Thyroid gland (tissue), 4 donors: ENCODE measurements around the gene SHROOM4. TPM values are rescaled to one million over a fixed set of nuclear protein-coding genes. Genes with fewer than 3 reads are reported as not detected.

Source experiments
- DNase-seq, 2 donors: peaks; one replicate each; pipeline ENCODE4 v3.0.0-alpha.2; 2019
- H3K27ac ChIP-seq, 3 donors: fragments of 200-600 bp; sonication (generic); 1 replicate in 2 of 3; 2 replicates in 1 of 3; pipeline ENCODE4 v1.5.1; 2016 to 2019; ENCODE audit warnings: mild to moderate bottlenecking in 1 of 3, moderate library complexity in 1 of 3
- H3K27me3 ChIP-seq: fragments of 200-600 bp; sonication (generic); one replicate; pipeline ENCODE4 v1.5.1; 2019
- H3K36me3 ChIP-seq, 2 donors: fragments of 200-600 bp; sonication (generic); one replicate each; pipeline ENCODE4 v1.5.1; 2016 to 2019
- H3K4me1 ChIP-seq, 2 donors: fragments of 200-600 bp; sonication (generic); one replicate each; pipeline ENCODE4 v1.5.1; 2017 to 2019
- H3K4me3 ChIP-seq, 3 donors: fragments of 200-600 bp; sonication (generic); replicated peaks in 1 of 3; 1 replicate in 2 of 3; 2 replicates in 1 of 3; pipeline ENCODE4 v1.5.1; 2016; ENCODE audit warnings: mild to moderate bottlenecking in 1 of 3
- H3K9me3 ChIP-seq: fragments of 200-600 bp; sonication (generic); one replicate; pipeline ENCODE4 v1.5.1; 2017
- CTCF ChIP-seq, 6 experiments: fragments of 200-600 bp in 3 of 6; fragments of 450-650 bp in 3 of 6; sonication (generic) in 3 of 6; IDR thresholded peaks; one replicate each; pipeline ENCODE4 v1.5.1; 2016 to 2019; ENCODE audit warnings: antibody characterized with exemption in 6 of 6, mild to moderate bottlenecking in 2 of 6, inconsistent platforms in 1 of 6, moderate library complexity in 1 of 6
- POLR2A ChIP-seq, 2 donors: fragments of 450-650 bp; IDR thresholded peaks; one replicate each; pipeline ENCODE4 v1.6.1; 2017; ENCODE audit warnings: antibody characterized with exemption in 2 of 2, mild to moderate bottlenecking in 2 of 2, moderate library complexity in 1 of 2
- WGBS, 2 donors: methylation state at CpG; one replicate each; pipeline ENCODE4 v1.1.5; 2017; 5-methylcytosine and 5-hydroxymethylcytosine counted together
- intact Hi-C: fragments of 100-400 bp; cut with DNase I; formaldehyde crosslinking; loops from one replicate; pipeline ENCODE4 v1.15.1; 2023
- total RNA-seq, 4 donors: library from RNA; depleted of rRNA; stranded (reverse); fragments of >200 nt; gene quantifications; one replicate each; pipeline ENCODE4 v1.2.3, GENCODE V29; 2016

The SHROOM4 gene
- total RNA-seq, 4 donors from 2014 or later, result 4.1 to 10.8 (median 6.9) TPM

DNA sequence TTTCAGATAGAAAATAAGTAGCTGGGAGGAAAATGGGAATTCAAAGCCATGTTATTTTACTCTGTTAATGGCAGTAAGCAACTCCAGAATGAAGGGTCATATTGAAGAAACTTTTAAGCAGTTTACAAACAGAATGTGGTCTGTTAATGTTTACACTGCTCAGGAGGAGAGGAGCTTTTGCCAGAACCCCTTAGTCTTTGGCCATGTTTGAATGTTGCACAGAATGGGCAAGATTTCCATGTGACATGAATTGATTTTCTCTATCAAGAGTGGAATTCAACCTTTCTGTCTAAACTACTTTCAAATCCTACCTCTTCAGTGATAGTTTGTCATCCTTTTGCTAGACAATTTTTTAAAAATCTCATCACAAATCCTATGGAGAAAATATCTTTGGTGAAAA lies 227.6 kb downstream of the SHROOM4 start:
- no peaks in the 10 kb centered on the region for H3K27me3 ChIP-seq
- H3K4me1 ChIP-seq, result no peaks in the 10 kb centered on the region
- intact Hi-C loops, result no loop called here
- no peak overlapping the region for H3K4me3 ChIP-seq
- TF ChIP-seq POLR2A (IDR thresholded peaks at IDR 0.05), result no peak
- TF ChIP-seq CTCF (IDR thresholded peaks at IDR 0.05), result no peak
- no peak overlapping the region for H3K27ac ChIP-seq
- H3K36me3 ChIP-seq, result no peaks in the 10 kb centered on the region
- DNase-seq, result no peak
- H3K9me3 ChIP-seq, result no peaks in the 10 kb centered on the region

DNA sequence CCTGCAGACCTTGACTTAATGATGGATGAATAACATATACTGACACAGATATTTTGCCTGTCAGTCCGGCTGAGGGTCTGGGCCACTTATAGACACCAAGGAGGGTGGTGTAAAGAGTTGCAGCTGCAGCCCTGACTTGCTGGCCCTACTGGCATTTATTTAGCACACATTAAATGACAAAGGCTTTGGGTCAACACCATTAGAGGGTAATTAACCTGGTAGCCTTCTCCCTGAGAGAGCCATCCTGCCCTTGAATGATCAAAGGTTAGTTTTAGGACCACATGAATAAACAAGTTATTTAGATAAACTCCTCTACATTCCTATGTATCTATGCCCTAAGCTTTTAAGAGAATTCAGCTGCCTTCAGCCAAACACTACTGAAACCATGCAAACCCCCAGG lies 232.6 kb downstream of the SHROOM4 start:
- no peaks in the 10 kb centered on the region for H3K27me3 ChIP-seq
- 94 to 100% methylated on average over 1 of the region's 1 CpG for WGBS, 2 donors

GRCh38 chrX:50579955-50580354 lies 234.0 kb downstream of the SHROOM4 start:
- intact Hi-C loops, result no loop called here
- peak; percentile 24 to 34 for DNase-seq
- Histone ChIP-seq H3K36me3 (no peaks in the 10 kb centered on the region), H3K27me3 (no peaks in the 10 kb centered on the region), H3K4me1 (no peaks in the 10 kb centered on the region), H3K27ac (no peak overlapping the region), H3K4me3 (no peak overlapping the region), H3K9me3 (no peaks in the 10 kb centered on the region)
- WGBS, 2 donors, result 6 to 9% methylated on average over 2 of the region's 2 CpGs
- TF ChIP-seq POLR2A (IDR thresholded peaks at IDR 0.05) (no peak), CTCF (IDR thresholded peaks at IDR 0.05) (peak in 4 of 6 experiments; percentile 38 to 64 (median 54))

More for the DNA sequence above, 232.6 kb downstream of the SHROOM4 start:
- intact Hi-C loops, result no loop called here
- no peaks in the 10 kb centered on the region for H3K36me3 ChIP-seq
- no peak for DNase-seq
- H3K9me3 ChIP-seq, result no peaks in the 10 kb centered on the region
- H3K4me3 ChIP-seq, result no peak overlapping the region
- no peaks in the 10 kb centered on the region for H3K4me1 ChIP-seq
- H3K27ac ChIP-seq, result no peak overlapping the region
- no peak for TF ChIP-seq CTCF (IDR thresholded peaks at IDR 0.05)
- no peak for TF ChIP-seq POLR2A (IDR thresholded peaks at IDR 0.05)

DNA sequence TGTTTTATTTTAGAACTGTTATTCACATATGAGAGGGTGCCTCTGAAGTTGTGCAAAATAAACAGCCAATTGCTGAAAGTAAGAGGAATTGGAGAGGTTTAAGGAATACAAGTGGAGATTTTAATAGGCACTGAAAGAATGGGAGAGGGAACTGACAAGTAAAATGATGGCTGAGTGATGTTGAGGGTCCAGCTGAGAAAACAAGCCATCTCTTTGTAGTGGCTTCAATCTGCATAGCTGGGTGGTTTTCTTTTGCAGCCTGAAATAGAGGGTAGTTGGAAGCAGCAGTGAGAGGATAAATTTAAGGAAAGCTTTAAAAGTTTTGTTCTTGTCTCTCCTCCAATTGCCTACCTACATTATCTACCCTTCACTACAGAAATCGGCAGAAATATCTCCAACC lies 236.7 kb downstream of the SHROOM4 start:
- no peak overlapping the region for H3K4me3 ChIP-seq
- no peak for DNase-seq
- no peak overlapping the region for H3K27ac ChIP-seq
- WGBS, 2 donors, result 13 to 41% methylated on average over 1 of the region's 1 CpG
- H3K27me3 ChIP-seq, result no peaks in the 10 kb centered on the region
- no peaks in the 10 kb centered on the region for H3K9me3 ChIP-seq
- no peak for TF ChIP-seq POLR2A (IDR thresholded peaks at IDR 0.05)
- TF ChIP-seq CTCF (IDR thresholded peaks at IDR 0.05), result no peak
- no peaks in the 10 kb centered on the region for H3K36me3 ChIP-seq
- no peaks in the 10 kb centered on the region for H3K4me1 ChIP-seq
- intact Hi-C loops, result no loop called here

GRCh38 chrX:50567636-50568035 lies 246.4 kb downstream of the SHROOM4 start:
- 46 to 55% methylated on average over 1 of the region's 1 CpG for WGBS, 2 donors
- intact Hi-C loops, result no loop called here

More at GRCh38 chrX:50567636-50568035, 246.4 kb downstream of the SHROOM4 start:
- no peak for DNase-seq
- Histone ChIP-seq H3K4me1 (no peaks in the 10 kb centered on the region), H3K27me3 (no peaks in the 10 kb centered on the region), H3K27ac (no peak overlapping the region), H3K4me3 (no peak overlapping the region), H3K9me3 (no peaks in the 10 kb centered on the region), H3K36me3 (no peaks in the 10 kb centered on the region)
- TF ChIP-seq POLR2A (IDR thresholded peaks at IDR 0.05) (no peak), CTCF (IDR thresholded peaks at IDR 0.05) (no peak)
